Glomerular visceral epithelial cell (primary cell): ENCODE results near the gene CD72.
"Not testable (repeated sequence)": the region's sequence is repeated elsewhere in the genome, so short reads cannot be mapped to it uniquely, and the experiment has no call there.

Experiments
- DNase-seq: peaks from one replicate; pipeline ENCODE4 v3.0.0-alpha.2; 2016; ENCODE audit errors: extremely low spot score

Gene CD72

DNA sequence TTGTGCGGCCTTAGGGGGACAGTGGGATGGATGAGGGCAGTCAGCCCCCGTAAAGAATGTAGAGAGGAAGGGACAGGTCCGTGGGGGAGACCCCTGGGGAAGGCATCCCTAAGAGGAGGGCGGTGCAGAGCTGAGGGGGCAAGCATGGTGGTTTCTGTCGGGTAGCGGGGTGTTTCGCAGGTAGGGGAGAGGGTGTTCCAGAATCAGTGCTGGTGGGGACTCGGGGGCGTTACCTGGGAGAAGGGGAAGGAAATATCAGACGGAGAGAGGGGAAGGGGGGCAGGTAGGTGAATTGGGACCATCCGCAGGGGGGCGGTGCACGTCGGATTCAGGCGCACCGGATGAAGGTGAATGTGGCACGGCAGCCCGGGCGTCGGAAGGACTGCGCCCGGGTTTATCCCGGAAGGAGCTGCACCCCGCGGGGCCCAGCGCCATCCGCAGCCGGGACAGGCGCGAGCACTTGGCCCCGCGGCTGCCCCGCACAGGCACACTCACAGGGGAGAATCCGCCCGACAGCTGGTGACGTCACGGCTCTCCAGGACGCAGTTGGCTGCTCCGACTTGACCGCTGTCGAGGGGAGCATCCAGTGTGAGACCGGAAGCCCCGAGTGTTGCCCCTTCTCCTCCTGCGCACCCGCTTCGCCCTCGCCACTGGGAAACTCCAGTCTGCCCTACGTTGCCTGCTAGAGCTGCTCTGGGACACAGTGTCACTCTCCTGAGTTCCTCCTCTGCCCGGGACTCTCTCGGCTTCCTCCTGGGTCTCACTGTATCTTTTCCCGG, 1.3 kb downstream of the CD72 start:
- peak; percentile 34 for DNase-seq

DNA sequence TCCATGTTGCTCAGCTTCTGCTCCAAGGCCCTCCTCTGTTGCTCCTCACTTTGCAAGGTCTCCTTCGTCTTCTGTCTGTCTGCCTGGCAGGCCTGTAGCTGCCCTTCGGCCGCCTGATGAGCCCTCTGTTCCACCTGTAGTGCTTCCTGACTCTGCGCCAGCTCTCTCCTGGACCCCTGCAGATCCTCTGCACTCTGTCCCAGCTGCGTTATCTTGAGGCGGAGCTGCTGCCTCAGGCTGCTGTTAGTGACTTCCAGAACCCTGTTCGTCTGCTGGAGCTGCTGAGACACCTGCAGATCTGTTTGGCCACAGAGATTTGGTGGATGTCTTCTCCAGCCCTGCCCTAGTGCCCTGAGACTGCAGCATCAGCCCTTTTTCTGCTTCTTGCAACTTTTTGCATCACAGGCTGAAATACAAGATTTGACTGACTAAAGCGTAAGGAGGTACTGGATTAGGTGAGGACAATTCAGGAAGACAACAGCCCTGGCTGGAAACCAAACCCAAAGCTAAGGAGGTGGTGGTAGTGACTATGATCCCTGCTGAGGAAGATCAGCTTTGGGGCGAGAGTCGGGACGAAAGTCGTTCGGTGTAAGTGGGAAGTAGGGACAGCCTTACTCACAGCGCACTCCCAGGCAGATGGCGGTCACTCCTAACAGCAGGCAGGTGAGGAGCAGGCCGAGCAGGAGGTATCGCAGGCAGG, 2.1 kb downstream of the CD72 start:
- no peak for DNase-seq

DNA sequence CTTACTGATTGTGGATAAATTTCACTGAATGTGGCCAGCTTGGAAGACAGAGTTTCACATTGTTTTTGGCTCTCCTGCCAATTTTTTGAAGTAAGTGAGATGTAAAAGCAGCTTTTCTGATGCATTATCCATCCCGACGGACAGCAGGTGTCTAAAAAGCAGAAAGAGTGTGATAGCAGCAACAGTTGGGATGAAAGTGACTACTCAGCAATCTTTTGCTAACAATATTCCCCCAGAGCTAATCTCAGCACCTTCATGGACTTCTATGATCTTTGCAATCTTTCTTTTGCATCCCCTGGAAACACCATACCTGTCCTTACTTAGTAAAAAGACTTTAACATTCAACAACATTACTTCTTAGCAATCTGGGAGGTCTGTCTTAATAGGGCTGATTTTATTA, 5.4 kb downstream of the CD72 start:
- no peak for DNase-seq

DNA sequence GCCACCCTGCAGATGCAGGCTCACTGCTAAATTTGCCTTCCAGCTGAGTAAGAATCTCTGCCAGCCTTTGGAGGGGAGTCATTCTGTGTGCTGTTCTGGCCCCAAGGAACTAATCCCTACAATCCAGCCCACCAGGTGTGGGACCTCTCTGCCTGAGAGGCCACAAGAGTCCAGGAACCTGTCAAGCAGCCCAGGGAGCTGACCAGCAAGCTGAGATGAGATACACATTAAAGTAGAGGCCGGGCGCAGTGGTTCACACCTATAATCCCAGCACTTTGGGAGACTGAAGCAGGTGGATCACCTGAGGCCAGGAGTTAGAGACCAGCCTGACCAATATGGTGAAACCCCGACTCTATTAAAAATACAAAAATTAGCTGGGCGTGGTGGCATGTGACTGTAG, 6.1 kb downstream of the CD72 start:
- not testable (repeated sequence) for DNase-seq

DNA sequence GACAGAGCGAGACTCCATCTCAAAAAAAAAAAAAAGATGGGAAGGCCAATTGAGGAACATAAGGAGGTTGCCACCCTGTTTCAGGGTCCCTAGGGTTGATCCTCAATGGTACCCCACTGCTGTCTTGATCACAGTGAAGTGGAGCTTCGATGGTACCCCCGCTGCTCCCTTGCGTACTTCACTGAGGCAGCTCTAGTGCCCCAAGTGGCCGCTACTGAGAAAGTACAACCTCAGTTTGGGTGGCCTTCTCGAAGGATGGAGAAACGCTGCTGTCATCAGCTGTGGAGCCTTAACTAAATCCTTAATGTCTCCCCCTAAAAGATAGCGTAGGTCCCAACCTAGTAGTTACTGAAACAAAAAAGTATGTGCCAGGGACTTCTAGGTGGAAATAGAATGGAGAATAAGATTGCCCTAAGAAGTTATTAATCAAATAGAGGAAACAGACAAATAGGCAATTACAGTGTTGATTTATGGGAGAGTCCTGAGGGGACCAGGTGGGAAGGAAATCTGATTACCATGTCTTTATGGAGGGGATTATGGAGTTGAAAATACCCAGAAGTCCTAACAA, 6.9 kb downstream of the CD72 start:
- peak; percentile 28 for DNase-seq

DNA sequence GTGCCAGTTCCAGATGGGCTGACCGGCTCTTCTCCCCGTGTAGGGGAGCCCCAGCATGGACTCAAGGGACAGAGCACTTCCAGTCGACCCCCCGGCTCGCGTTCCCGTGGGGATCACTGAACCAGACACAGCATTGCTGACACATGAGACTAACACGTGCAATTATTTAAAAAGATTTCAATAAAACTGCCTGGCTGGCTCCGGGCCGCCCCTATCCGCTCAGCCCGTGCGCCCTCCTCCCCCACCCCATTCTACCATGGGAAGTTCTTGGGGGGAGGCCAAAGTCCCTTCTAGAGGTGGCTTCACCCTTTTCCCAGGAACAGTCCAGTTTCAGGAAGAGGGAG, 8.4 kb downstream of the CD72 start:
- no peak for DNase-seq

DNA sequence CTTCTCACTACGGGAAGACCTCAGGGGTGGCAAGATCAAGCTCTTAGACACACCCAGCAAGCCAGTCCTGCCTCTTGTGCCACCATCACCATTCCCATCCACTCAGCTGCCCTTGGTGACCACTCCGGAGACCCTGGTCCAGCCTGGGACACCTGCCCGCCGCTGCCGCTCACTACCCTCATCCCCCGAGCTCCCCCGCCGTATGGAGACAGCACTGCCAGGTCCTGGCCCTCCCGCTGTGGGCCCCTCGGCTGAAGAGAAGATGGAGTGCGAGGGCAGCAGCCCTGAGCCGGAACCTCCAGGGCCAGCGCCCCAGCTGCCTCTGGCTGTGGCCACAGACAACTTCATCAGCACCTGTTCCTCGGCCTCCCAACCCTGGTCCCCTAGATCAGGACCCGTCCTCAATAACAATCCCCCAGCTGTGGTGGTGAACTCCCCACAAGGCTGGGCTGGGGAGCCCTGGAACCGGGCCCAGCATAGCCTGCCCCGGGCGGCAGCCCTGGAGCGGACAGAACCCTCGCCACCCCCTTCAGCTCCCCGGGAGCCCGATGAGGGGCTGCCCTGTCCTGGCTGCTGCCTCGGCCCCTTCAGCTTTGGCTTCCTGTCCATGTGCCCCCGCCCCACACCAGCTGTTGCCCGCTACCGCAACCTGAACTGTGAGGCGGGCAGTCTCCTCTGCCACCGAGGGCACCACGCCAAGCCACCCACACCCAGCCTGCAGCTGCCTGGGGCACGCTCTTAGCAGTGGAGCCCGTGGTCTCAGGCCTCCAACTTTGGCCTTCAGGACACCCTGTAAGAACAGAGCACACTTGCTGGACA, 9.0 kb downstream of the CD72 start:
- no peak for DNase-seq

DNA sequence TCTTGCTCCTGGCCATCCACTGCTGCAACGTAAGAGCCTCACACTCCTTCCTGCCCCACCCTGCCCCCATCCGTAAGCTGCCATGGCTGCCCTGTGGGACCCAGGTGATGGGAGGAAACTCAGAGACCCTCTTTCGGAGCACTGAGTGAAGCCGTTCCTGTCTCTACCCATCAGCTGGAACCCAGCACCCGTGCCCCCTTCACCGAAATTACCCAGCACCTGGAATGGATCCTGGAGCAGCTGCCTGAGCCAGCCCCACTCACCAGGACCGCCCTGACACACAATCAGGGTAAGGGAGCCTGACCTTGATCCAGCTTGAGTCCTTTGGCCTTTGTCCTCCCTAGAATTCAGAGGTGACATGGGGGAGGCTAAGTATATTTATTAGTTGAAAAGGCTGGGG, 10.0 kb downstream of the CD72 start:
- no peak for DNase-seq

DNA sequence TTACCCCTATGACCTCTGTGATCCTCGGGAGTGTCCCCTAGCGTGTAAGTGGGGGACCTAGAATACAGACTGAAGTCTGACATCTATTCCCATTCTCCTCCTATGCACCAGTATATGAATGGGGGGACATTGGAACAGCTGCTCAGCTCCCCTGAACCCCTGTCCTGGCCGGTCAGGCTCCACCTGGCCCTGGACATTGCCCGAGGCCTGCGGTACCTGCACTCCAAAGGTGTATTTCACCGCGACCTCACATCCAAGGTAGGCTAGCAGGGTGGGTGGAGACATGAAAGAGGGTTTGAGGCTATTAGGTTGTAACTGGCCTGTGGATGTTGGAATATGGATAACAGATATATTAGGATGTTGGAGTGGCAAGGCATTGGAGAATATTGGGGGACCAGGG, 11.5 kb downstream of the CD72 start:
- no peak for DNase-seq

DNA sequence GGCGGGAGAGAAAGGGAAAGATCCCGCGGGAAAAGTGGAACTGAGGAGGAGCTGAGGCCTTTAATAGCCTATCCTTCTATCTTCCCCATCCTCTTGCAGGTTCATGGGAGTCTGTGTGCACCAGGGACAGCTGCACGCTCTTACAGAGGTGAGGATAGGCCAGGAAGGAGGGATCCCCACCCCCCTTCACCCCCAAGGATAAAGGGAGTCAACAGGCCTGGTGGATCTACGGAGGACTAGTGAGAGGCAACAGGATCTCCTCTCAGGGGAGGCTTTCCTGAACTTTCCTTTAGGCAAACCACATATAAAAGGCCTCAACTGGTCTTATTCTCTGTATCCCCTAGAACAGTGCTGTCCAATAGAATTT, 12.1 kb downstream of the CD72 start:
- DNase-seq: peak; percentile 16

DNA sequence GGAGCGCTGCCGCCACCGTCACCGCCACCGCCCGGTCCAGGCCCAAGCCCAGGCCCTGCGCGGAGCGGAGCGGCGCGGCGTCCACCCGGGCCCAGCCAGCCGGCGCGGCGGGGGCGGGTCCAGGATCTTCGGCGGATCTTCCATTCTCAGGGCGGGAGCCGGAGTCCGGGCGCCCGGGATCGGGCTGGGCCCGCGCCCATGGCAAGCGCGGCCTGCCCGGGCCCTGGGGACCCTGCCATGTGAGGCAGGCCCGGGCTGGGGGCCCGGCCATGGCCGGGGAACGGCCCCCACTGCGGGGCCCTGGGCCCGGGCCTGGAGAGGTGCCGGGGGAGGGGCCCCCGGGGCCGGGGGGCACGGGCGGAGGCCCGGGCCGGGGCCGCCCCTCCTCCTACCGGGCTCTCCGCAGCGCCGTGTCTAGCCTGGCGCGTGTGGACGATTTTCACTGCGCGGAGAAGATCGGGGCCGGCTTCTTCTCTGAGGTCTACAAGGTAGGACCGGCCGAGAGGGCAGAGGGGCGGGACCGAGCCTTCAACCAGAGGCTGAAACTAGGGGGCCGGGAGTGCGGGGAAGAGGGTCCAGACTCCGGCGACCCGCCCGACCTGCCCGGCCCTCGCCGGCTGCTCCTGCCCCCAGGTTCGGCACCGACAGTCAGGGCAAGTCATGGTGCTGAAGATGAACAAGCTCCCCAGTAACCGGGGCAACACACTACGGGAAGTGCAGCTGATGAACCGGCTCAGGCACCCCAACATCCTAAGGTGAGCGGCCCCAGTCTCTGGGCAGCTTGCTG, 12.7 kb downstream of the CD72 start:
- peak; percentile 21 for DNase-seq

DNA sequence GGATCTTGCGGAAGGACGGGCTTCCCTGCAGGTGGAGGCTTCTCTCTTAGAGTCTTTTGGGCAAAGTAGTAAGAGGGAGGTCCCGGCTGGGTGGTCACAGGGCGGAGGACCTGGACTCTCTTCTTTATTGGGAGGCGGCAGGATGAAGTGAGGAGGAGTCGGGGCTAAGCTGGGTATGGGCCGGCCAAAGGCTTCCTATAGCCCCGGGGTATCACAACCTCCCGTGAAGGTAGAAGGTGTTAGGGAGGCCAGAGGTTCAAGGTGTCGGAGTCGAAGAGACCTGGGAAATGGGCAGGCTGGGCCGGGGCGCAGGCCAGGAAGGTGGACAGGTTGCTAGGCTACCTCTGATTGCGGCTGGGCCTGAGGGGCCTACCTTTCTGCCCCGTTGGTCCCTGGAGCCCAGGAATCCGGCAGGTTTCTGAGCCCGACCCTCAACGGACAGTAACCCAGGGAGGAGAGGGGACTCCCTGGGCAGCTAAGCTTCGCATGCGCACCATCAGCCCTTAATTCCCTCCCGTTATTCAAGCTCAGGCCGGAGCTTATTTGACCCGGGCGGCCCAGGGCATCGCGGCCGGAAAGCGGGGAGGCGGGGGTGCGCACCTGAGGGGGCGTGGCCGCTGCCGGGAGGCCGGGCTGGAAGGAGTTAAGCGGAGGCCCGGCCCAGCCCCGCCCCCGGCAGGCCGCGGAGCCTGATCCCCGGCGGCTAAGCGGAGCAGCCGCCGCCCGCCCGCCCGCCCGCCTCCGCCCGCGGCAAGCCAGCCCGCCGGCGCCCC, 13.4 kb downstream of the CD72 start, which contains the start of gene TESK1:
TESK1 (plus strand) TSS at position 685 of the 773 bp plus-strand sequence. CDS start 358 bp downstream, outside the sequence.
- DNase-seq: peak; percentile 80

DNA sequence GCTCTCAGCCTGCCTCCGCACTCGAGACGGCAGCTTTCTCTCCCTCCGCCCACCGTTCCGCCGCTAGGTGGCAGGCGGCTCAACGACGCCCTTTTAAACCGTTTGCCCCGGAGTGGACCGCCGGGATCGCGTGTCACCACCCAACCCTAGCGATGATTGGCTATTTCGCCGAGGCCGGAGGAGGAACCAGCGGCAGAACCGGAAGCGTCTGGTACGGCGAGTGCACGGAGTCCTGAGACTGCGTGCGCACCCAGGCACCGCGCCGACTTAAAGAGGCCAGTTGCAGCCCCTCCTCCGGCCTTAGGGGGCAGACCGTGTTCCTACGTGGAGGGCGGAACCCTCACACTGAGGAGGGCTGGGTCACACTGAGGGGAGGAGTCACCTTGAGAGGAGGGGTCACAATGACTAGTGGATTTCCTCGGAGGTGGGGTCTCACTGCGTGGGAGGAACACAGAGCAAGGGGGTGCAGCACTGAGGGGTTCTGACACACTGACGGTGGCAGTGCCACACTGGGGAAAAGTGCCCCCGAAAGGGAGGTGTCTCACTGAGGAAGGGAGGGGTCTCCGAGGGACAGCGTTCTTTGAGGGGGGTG, 14.1 kb downstream of the CD72 start:
- DNase-seq: peak; percentile 100

DNA sequence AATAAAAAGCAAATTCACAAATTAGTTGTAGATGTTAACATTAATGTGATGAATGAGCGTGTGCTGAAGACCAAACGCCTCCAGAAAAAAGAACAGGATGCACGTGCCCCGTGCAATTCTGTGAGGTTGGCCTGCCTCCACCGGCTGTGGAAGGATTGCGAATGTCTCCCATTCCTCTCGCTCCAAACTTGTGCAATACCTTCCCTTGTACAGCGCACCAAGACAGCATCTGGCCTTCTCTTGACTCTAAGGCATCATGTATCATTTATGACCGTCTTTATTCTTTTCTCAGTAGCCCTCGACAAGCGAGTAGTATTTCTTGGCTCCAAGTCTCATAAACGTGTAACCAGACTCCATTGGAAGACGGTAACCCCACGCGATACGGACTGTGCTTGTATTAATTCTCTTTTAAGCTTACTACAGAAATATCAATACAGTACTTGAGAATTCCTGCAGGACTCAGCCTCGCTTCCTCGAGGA, 14.7 kb downstream of the CD72 start:
- no peak for DNase-seq

DNA sequence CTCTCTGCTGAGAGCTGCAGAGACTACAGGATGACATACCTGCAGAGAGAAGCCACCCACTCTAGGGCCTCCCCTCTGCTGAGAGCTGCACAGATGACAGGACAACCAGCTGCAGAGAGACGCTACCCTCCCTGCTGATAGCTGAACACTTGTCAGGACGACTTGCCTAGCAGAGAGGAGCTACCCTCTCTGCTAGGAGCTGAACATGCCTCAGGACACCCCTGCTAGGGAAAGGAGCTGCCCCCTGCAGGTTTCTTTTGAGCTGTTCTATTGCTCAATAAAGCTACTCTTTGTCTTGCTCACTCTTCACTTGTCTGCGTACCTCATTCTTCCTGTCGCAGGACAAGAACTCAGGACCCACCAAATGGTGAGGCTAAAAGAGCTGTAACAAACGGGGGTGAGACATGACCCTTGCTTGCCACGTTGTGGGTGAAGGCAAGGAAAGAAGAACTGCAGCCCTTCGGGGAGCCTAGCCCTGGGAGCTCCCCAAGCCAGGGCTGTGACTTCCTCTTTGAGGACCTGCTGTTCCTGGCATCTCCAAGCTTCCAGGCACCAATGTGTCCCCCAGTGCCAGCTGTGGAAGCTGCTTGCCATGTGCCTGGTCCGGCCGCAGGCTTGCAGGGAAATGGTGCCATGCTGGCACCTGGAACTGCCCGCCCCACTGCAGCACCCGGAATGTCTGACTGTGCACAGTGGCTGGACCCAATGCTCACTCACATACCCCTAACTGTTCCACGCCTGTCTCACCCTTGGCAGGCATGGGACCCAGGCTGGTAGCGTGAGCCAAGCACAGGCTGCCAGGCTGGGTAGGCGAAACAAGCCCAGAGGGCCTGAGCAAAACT, 18.2 kb downstream of the CD72 start:
- DNase-seq: no peak

DNA sequence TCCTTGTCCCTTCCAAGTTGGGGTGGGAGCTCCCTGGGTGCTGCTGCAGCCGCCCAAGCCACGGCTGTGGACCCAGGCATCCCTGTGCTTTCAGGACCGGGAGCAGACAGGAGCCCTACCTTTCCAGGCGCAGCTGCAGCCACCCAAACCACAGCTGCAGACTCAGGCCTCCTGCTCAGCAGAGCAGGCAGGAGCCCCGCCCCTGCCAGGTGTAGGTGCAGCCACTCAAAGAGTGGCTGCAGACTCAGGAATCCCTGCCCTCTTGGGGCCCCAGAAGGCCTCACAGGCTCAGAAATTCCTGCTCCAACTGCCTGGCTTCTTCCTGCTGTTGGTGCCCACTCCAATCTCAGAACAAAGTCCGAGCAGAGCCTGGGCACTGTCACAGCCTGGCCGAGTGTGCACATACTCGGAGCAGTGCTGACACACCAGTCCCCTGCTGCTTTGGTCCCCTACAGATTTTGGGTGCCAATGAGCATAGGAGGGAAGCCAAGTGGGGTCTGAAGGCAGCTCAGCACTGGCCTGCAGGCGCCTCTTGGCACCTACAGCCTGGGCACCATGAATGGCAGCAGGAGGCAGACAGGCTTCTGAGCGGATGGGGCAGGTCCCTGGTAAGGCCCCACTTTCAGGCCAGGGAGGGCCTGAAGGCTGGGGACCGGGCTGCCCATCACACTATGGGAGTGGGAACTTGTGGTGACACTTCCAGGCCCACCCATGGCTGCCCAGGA, 19.2 kb downstream of the CD72 start:
- peak; percentile 9 for DNase-seq

DNA sequence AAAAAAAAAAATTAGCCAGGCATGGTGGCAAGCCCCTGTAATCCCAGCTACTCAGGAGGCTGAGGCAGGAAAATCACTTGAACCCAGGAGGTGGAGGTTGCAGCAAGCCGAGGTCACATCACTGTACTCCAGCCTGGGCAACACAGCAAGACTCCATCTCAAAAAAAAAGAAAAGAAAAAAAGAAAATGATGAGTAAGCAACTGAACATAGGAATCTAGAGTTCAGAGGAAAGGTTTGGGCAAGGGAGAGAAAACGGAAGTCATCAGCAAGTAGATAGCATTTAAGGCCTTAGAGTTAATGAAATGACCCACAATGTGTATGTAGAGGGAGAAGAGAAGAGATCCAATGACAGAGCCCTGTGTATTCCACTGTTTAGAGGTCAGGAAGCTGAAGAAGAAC, 21.3 kb downstream of the CD72 start:
- DNase-seq: not testable (repeated sequence)

DNA sequence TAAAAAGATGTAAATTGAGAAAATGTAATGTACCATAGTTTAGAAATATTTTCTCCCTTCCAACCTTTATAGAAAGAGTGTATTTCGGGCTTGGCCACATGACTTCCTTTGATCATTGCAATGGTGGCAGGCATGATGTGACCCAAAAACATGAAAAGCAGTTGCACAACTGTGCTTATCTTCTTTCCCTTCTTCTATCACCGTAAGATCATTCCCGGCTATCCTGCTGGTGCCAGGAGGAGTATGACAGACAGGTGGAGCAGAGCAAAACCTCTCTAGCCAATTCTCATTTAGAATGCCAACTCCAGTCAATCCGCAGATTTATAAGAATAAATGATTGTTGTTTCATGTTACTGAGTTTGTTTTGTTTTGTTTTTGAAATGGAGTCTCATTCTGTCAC, 23.7 kb downstream of the CD72 start:
- no peak for DNase-seq

DNA sequence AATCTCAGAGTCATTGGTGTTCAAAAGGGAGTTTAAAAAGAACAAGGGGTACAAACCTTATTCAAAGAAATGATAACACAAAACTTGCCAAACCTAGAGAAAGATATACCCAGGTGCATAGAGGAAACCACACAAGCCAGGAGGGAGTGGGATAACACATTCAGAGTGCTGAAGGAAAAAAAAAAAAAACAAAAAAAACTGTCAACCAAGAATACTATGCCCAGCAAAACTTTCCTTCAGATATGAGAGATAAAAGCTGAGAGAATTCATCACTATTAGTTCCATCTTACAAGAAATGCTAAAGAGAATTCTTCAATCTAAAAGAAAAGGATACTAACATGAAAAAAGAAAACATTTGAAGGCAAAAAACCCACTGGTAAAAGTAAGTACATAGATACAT, 24.6 kb downstream of the CD72 start:
- DNase-seq: no peak
